ENCODE data around the gene LRRC40. TPM values are rescaled to one million over a fixed set of nuclear protein-coding genes. Genes with fewer than 3 reads are reported as not detected.
"Not testable (repeated sequence)": the region's sequence is repeated elsewhere in the genome, so short reads cannot be mapped to it uniquely, and the experiment has no call there.

LRRC40 gene
- total RNA-seq = 1 to 10 TPM; 9.6 to 9.7 TPM
- long read RNA-seq, transcript LRRC40-201 (15 exons, 2,884 nt) = major isoform, 17 of 24 reads
- long read RNA-seq, partial matches to known transcripts = 3 of 24 reads
- long read RNA-seq, other reads (novel, unspliced or antisense) = 4 of 24 reads

- DNase-seq = peak; percentile 95 to 98
- ATAC-seq = peak; percentile 100
- intact Hi-C loops (cut with DNase I, micrococcal nuclease) = no loop called here
Observed at GRCh38 chr1:70205434-70206118, at the start of gene LRRC40. LRRC40 (minus strand) TSS chr1:70205579; CDS start chr1:70205540, 39 bp downstream.

DNA sequence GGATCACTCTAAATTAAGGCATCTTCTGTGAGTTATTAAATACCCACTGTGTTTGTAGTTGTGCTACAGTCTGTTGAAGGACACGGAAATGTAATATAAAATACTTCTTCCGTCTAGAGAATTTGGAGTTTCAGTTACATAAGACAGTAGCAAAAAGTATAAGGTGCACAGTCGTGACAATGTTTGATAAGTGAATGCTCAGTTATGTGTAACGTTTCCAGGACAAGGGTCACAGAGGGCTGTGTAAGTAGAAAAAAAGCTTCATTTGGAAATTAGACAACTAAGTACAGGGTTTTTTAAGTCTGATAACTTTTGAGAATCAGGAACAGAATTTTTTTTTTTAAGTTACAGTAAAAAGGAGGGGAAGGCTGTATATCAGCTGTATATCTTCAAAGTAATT is 43.4 kb upstream of the LRRC40 start:
- DNase-seq (no peak), ATAC-seq (no peak)
- intact Hi-C loops (cut with DNase I, micrococcal nuclease) = loop anchor here in 1 of 2 donors (10.0 kb wide), 1 partner anchor 826 kb away; no protein-coding TSS in a partner anchor

DNA sequence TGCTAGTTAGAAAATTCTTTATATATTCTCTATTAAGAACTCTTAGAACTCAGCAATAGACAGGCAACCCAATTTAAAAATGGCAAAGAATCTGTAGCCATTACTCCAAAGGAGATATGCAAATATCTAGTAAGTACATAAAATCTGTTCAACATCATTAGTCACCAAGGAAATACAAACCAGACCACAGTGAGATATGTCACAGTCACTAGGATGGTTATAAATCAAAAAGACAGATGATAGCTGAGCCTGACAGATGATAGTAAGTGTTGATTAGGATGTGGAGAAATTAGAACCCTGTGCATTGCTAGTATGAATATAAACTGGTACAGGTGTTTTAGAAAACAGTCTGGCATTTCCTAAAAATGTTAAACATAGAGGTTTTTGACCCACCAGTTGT is 42.4 kb upstream of the LRRC40 start:
- ATAC-seq (no peak), DNase-seq (no peak)
- intact Hi-C loops (cut with DNase I, micrococcal nuclease) = loop anchor here in 1 of 2 donors (10.0 kb wide), 1 partner anchor 827 kb away; no protein-coding TSS in a partner anchor

DNA sequence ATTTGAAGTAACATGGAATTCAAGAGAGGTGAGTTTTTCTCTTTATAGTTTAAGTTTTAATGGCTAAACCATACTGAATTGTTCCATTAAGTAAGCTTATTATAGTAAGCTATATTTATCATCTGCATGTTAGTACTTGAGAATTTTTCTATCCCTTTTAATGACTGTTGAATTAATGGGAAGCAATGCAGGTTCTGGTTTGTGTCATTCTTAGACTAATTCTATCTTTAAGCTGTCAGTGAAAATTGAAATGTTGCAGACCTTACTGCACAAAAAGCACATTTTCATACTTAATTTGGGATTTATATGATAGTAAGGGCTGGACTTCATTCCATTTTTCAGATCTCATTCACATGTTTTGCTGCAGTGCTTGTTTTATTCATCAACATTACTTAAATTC is 41.7 kb upstream of the LRRC40 start:
- intact Hi-C loops (cut with DNase I, micrococcal nuclease) = loop anchor here in 1 of 2 donors (10.0 kb wide), 1 partner anchor 828 kb away; no protein-coding TSS in a partner anchor
- ATAC-seq = no peak
- DNase-seq = no peak

- DNase-seq (no peak), ATAC-seq (no peak)
- intact Hi-C loops (cut with DNase I, micrococcal nuclease) = loop anchor here in 1 of 2 donors (10.0 kb wide), 1 partner anchor 835 kb away; no protein-coding TSS in a partner anchor
Observed at GRCh38 chr1:70239940-70240339, 34.6 kb upstream of the LRRC40 start.

DNA sequence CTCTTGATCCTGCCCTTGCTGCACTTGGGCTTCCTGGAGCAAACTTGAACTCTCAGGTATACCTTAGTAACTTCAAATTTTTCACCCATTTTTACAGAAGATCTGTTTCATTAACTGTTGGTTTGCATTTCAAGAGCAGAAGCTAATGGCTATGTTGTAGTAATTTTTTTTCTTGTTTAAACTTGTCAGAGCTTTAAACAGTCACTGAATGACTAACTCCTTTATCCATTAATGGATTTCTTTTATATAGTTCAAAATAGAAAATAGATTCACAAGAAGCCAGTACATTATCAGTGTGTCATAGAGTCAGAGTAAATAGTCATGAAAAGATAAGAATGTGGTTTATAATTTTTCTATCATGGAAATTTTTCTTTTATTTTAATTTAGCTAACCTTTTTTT is 29.4 kb upstream of the LRRC40 start:
- ATAC-seq = no peak
- intact Hi-C loops (cut with DNase I, micrococcal nuclease) = no loop called here

DNA sequence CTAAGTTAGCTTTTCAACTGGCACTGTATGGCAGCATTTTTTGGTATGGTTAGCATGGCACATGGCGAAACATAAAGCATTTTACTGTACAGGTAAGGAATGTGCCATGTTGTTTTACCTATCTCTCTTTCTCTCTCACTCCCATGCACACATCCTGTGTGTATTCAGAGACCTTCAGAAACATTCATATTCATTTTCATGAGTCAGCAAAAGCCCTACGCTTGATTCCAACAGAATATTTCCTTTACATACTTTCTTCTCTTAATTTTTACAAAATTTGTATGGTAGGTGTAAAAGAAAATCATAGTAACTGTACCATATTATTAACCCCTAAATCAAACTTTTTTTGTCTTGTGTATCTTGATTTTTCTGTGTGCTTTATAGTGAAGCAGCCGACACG is 26.1 kb upstream of the LRRC40 start:
- DNase-seq (no peak), ATAC-seq (no peak)
- intact Hi-C loops (cut with DNase I, micrococcal nuclease) = no loop called here

More for the DNA sequence above, 29.4 kb upstream of the LRRC40 start:
- DNase-seq = no peak

GRCh38 chr1:70228670-70229069 is 23.3 kb upstream of the LRRC40 start:
- intact Hi-C loops (cut with DNase I, micrococcal nuclease) = no loop called here
- ATAC-seq = no peak
- DNase-seq = no peak

GRCh38 chr1:70227439-70227838 is 22.1 kb upstream of the LRRC40 start:
- intact Hi-C loops (cut with DNase I, micrococcal nuclease) = no loop called here
- no peak for DNase-seq
- ATAC-seq = no peak

- intact Hi-C loops (cut with DNase I, micrococcal nuclease) = no loop called here
- no peak for ATAC-seq
- DNase-seq = no peak
Observed at GRCh38 chr1:70224954-70225353, 19.6 kb upstream of the LRRC40 start.

DNA sequence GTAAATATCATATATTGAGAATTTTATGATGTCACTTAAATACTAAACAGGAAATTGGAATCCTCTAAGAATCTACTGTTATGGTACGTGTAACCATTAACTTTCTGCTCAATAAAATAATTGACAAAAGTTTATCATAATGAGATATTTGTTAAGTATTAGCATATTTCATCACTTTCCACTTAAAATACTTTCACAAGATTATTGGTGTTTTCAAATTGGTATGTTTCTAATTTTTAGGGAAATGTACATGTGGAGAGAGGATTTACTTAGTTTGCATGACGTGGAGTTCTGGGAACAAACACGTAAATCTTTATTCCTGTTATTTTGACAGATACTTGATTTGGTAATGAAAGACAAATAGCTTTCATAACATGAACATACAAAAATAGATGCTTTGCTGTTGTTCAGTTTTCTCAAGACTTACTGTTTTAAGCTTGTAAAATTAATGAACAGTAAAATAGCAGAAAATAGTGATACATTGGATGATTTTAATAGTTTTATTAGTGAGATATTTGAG is 17.4 kb upstream of the LRRC40 start:
- ATAC-seq (no peak), DNase-seq (no peak)
- intact Hi-C loops (cut with DNase I, micrococcal nuclease) = no loop called here

- intact Hi-C loops (cut with DNase I, micrococcal nuclease) = no loop called here
- DNase-seq = peak; percentile 96 to 99
- peak; percentile 99 for ATAC-seq
Observed at GRCh38 chr1:70221238-70222121, 16.1 kb upstream of the LRRC40 start, which contains the start of gene SRSF11. SRSF11 (plus strand) TSS chr1:70221380; CDS start chr1:70221637, 257 bp downstream.

GRCh38 chr1:70220517-70221237 is 15.3 kb upstream of the LRRC40 start:
- ATAC-seq (no peak), DNase-seq (no peak)
- intact Hi-C loops (cut with DNase I, micrococcal nuclease) = no loop called here

GRCh38 chr1:70220015-70220414 is 14.6 kb upstream of the LRRC40 start:
- DNase-seq = no peak
- intact Hi-C loops (cut with DNase I, micrococcal nuclease) = no loop called here
- no peak for ATAC-seq

DNA sequence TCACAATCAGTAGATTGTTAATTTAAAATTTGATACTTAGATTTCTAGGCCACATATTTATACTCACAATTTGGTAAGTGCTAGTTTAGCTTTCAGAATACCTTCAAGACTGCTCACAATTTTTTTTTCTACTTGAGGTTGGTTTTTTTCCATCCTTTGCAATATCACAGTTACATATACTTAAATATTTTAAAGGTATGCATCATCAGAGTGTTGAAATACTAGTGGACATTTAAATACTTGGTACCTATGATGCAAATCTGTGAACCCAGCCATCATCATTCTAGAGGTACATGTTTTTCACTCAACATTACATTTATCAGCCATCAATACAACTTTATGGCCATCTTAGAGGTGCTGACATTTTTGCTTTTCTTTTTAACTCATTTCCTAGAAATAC is 6.2 kb upstream of the LRRC40 start:
- DNase-seq (no peak), ATAC-seq (no peak)
- intact Hi-C loops (cut with DNase I, micrococcal nuclease) = no loop called here

DNA sequence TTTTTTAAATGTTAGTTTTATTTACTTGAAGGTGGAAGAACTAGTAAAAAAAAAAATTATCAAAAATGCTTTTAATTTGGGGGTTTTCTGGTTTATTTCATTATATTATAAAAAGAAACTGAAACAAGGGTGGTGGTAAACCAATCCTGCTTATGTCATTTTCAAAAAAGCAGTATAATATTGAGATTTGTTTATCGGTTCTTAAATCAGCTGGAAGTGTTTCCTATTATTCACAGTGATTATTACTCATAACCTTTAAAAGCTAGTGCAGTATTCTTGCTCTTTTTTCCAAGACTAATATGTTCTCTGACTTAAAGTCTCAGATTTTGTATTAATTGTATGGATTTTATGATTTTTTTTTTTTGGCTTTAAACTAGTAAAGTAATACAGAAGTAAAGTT is 5.4 kb upstream of the LRRC40 start:
- ATAC-seq (no peak), DNase-seq (no peak)
- intact Hi-C loops (cut with DNase I, micrococcal nuclease) = no loop called here

DNA sequence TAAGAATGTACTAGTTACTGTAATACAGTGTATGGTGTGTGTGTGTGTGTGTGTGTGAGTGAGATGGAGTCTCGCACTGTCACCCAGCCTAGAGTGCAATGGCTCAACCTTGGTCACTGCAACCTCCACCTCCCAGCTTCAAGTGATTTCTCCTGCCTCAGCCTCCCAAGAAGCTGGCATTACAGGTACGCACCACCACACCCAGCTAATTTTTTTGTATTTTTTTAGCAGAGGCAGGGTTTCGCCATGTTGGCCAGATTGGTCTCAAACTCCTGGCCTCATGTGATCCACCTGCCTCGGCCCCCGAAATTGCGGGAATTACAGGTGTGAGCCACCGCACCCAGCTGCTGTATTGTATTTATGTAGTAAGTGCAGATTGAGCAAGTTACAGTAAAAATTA is 2.9 kb upstream of the LRRC40 start:
- DNase-seq = no peak
- intact Hi-C loops (cut with DNase I, micrococcal nuclease) = no loop called here

GRCh38 chr1:70207492-70207891 is 2.1 kb upstream of the LRRC40 start:
- intact Hi-C loops (cut with DNase I, micrococcal nuclease) = no loop called here
- DNase-seq (no peak), ATAC-seq (no peak)

More for the DNA sequence above, 2.9 kb upstream of the LRRC40 start:
- no peak for ATAC-seq

DNA sequence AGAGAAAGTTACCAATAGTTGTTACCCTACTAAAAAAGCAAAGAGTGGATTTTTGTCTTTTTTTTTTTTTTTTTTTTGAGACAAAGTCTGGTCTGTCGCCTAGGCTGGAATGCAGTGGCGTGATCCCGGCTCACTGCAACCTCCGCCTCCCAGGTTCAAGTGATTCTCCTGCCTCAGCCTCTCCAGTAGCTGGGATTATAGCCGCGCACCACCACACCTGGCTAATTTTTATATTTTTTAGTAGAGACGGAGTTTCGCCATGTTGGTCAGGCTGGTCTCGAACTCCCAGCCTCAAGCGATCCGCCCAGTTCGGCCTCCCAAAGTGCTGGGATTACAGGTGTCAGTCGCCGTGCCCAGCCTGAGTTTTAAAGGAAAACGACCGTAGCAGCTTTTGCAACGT is 1.5 kb upstream of the LRRC40 start:
- intact Hi-C loops (cut with DNase I, micrococcal nuclease); DNase-seq; ATAC-seq: not testable (repeated sequence)
